Measurements from ENCODE around the gene CSNK1G2.

GRCh38 chr19:1901940-1902404 lies 39.0 kb upstream of the CSNK1G2 start:
- TF ChIP-seq, protein P1, sequence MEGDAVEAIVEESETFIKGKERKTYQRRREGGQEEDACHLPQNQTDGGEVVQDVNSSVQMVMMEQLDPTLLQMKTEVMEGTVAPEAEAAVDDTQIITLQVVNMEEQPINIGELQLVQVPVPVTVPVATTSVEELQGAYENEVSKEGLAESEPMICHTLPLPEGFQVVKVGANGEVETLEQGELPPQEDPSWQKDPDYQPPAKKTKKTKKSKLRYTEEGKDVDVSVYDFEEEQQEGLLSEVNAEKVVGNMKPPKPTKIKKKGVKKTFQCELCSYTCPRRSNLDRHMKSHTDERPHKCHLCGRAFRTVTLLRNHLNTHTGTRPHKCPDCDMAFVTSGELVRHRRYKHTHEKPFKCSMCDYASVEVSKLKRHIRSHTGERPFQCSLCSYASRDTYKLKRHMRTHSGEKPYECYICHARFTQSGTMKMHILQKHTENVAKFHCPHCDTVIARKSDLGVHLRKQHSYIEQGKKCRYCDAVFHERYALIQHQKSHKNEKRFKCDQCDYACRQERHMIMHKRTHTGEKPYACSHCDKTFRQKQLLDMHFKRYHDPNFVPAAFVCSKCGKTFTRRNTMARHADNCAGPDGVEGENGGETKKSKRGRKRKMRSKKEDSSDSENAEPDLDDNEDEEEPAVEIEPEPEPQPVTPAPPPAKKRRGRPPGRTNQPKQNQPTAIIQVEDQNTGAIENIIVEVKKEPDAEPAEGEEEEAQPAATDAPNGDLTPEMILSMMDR (IDR thresholded peaks at IDR 0.05), result no peak
- TF ChIP-seq POLR2AphosphoS5 (IDR thresholded peaks at IDR 0.05; ENCODE audit: insufficient read depth in 1 of 2, low read depth in 1 of 2) (no peak), POLR2A (IDR thresholded peaks at IDR 0.05) (no peak)

Measured in vagina (tissue), 2 donors.